ENCODE measurements around the gene PICALM.

GRCh38 chr11:86011175-86011574, 57.7 kb downstream of the PICALM start:
- TF ChIP-seq, protein P1, sequence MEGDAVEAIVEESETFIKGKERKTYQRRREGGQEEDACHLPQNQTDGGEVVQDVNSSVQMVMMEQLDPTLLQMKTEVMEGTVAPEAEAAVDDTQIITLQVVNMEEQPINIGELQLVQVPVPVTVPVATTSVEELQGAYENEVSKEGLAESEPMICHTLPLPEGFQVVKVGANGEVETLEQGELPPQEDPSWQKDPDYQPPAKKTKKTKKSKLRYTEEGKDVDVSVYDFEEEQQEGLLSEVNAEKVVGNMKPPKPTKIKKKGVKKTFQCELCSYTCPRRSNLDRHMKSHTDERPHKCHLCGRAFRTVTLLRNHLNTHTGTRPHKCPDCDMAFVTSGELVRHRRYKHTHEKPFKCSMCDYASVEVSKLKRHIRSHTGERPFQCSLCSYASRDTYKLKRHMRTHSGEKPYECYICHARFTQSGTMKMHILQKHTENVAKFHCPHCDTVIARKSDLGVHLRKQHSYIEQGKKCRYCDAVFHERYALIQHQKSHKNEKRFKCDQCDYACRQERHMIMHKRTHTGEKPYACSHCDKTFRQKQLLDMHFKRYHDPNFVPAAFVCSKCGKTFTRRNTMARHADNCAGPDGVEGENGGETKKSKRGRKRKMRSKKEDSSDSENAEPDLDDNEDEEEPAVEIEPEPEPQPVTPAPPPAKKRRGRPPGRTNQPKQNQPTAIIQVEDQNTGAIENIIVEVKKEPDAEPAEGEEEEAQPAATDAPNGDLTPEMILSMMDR (IDR thresholded peaks at IDR 0.05) = no peak
- TF ChIP-seq POLR2A (IDR thresholded peaks at IDR 0.05) = no peak
- no peak for TF ChIP-seq POLR2AphosphoS5 (IDR thresholded peaks at IDR 0.05)
- TF ChIP-seq EP300 (IDR thresholded peaks at IDR 0.05; ENCODE audit: low read depth) = no peak
